Esophagus squamous epithelium (tissue), 5 donors: ENCODE data around the gene BACE1. TPM values are rescaled to one million over a fixed set of nuclear protein-coding genes. Genes with fewer than 3 reads are reported as not detected.
A peak's percentile ranks its signal among the peaks of the same experiment; 100 is the strongest.
"Not testable (repeated sequence)": the region's sequence is repeated elsewhere in the genome, so short reads cannot be mapped to it uniquely, and the experiment has no call there.

Experiments used
- DNase-seq: peaks from one replicate; lab custom pipeline; 2025; lab: John Stamatoyannopoulos, UW
- H3K27ac ChIP-seq, 4 donors: fragments of 200-600 bp; sonication (generic); one replicate each; pipeline ENCODE4 v1.5.1; 2016 to 2019; ENCODE audit warnings: mild to moderate bottlenecking in 1 of 4
- H3K27me3 ChIP-seq, 4 donors: fragments of 200-600 bp; sonication (generic); 1 replicate in 3 of 4; 2 replicates in 1 of 4; pipeline versions ENCODE4 v1.5.1 to v1.6.0; 2017 to 2021; ENCODE audit warnings: antibody characterized with exemption in 1 of 4
- H3K36me3 ChIP-seq, 3 donors: fragments of 200-600 bp; sonication (generic); one replicate each; pipeline ENCODE4 v1.5.1; 2016 to 2019
- H3K4me1 ChIP-seq, 3 donors: fragments of 200-600 bp; sonication (generic); one replicate each; pipeline ENCODE4 v1.5.1; 2017 to 2019
- H3K4me3 ChIP-seq, 4 donors: fragments of 200-600 bp; sonication (generic); 1 replicate in 3 of 4; 2 replicates in 1 of 4; pipeline ENCODE4 v1.5.1; 2016 to 2019; ENCODE audit warnings: mild to moderate bottlenecking in 2 of 4, moderate library complexity in 1 of 4
- H3K9me3 ChIP-seq, 3 donors: fragments of 200-600 bp; sonication (generic); one replicate each; pipeline ENCODE4 v1.5.1; 2016 to 2019
- CTCF ChIP-seq, 6 experiments: fragments of 450-650 bp in 4 of 6; fragments of 200-600 bp in 2 of 6; sonication (generic) in 2 of 6; IDR thresholded peaks; one replicate each; pipeline ENCODE4 v1.5.1; 2016 to 2019; ENCODE audit warnings: antibody characterized with exemption in 6 of 6, mild to moderate bottlenecking in 4 of 6, moderate library complexity in 4 of 6
- POLR2A ChIP-seq, 4 donors: fragments of 450-650 bp; IDR thresholded peaks; one replicate each; pipeline ENCODE4 v1.6.1; 2017; ENCODE audit warnings: antibody characterized with exemption in 4 of 4, mild to moderate bottlenecking in 4 of 4, moderate library complexity in 3 of 4
- WGBS, 2 donors: methylation state at CpG; one replicate each; pipeline ENCODE4 v1.1.5; 2018; 5-methylcytosine and 5-hydroxymethylcytosine counted together
- intact Hi-C: fragments of 100-400 bp; cut with DNase I; formaldehyde crosslinking; loops from one replicate; pipeline ENCODE4 v1.15.0; 2022
- total RNA-seq, 4 donors: library from RNA; depleted of rRNA; stranded (reverse); fragments of >200 nt; gene quantifications; one replicate each; pipeline ENCODE4 v1.1.0, GENCODE V29; 2016
- donor health status: DM: yes; HTN: yes; CAD: no.

BACE1 gene
- total RNA-seq, 4 donors from 2014 or later = 7.0 to 16.9 (median 13.9) TPM

- TF ChIP-seq POLR2A (IDR thresholded peaks at IDR 0.05) = no peak
- no peak for TF ChIP-seq CTCF (IDR thresholded peaks at IDR 0.05)
- H3K36me3 ChIP-seq = no peaks in the 10 kb centered on the region
- H3K4me1 ChIP-seq = peaks cover 7 to 24% (median 11%) of the 10 kb centered on the region in 3 donors
- H3K4me3 ChIP-seq = peak overlapping the region; percentile 45 to 89 (median 64)
- peak overlapping the region; percentile 79 to 96 (median 90) for H3K27ac ChIP-seq
- 5 to 7% methylated on average over 15 of the region's 15 CpGs for WGBS, 2 donors
- no peaks in the 10 kb centered on the region for H3K27me3 ChIP-seq
- intact Hi-C loops = no loop called here
- H3K9me3 ChIP-seq = no peaks in the 10 kb centered on the region
- DNase-seq = no peak
Measured at GRCh38 chr11:117328375-117329010, 12.4 kb upstream of the BACE1 start.

GRCh38 chr11:117327567-117328374 lies 11.7 kb upstream of the BACE1 start, which contains the start of gene CEP164:
Gene CEP164, plus strand, starts transcription at chr11:117327854. Its CDS starts 10,733 bp downstream, at chr11:117338587.
- 0% methylated on average over 23 to 42 of the region's 64 CpGs for WGBS, 2 donors
- TF ChIP-seq CTCF (IDR thresholded peaks at IDR 0.05) = peak in 1 of 6 experiments; percentile 4
- peak in 2 of 4 donors; percentile 44 to 59 for TF ChIP-seq POLR2A (IDR thresholded peaks at IDR 0.05)
- H3K36me3 ChIP-seq = no peaks in the 10 kb centered on the region
- no peaks in the 10 kb centered on the region for H3K9me3 ChIP-seq
- DNase-seq = peak; percentile 85
- no peaks in the 10 kb centered on the region for H3K27me3 ChIP-seq
- peaks cover 7 to 24% (median 11%) of the 10 kb centered on the region in 3 donors for H3K4me1 ChIP-seq
- peak within 1 kb of the TSS; percentile 79 to 96 (median 90) for H3K27ac ChIP-seq
- intact Hi-C loops = no loop called here
- H3K4me3 ChIP-seq = peak within 1 kb of the TSS; percentile 45 to 89 (median 64)

- 11 to 12% methylated on average over 5 of the region's 5 CpGs for WGBS, 2 donors
- H3K9me3 ChIP-seq, intact Hi-C loops, DNase-seq, H3K36me3 ChIP-seq, H3K27me3 ChIP-seq: not testable (repeated sequence)
- peak overlapping the region in 3 of 4 donors; percentile 86 to 96 (median 95) for H3K27ac ChIP-seq
- peak overlapping the region; percentile 45 to 89 (median 64) for H3K4me3 ChIP-seq
- H3K4me1 ChIP-seq = peaks cover 7 to 24% (median 11%) of the 10 kb centered on the region in 3 donors
Measured at GRCh38 chr11:117327255-117327566, 11.2 kb upstream of the BACE1 start.

- H3K27ac ChIP-seq = no peak overlapping the region
- H3K36me3 ChIP-seq = no peaks in the 10 kb centered on the region
- H3K4me1 ChIP-seq = peaks cover 12 to 28% (median 18%) of the 10 kb centered on the region in 3 donors
- no peak for TF ChIP-seq POLR2A (IDR thresholded peaks at IDR 0.05)
- TF ChIP-seq CTCF (IDR thresholded peaks at IDR 0.05) = no peak
- H3K27me3 ChIP-seq = no peaks in the 10 kb centered on the region
- intact Hi-C loops = no loop called here
- H3K9me3 ChIP-seq = no peaks in the 10 kb centered on the region
- no peak overlapping the region for H3K4me3 ChIP-seq
- 67 to 78% methylated on average over 5 of the region's 5 CpGs for WGBS, 2 donors
- no peak for DNase-seq
Measured at GRCh38 chr11:117319214-117319840, 3.3 kb upstream of the BACE1 start.

- Histone ChIP-seq H3K9me3 (no peaks in the 10 kb centered on the region), H3K4me3 (no peak overlapping the region), H3K27ac (no peak overlapping the region), H3K36me3 (no peaks in the 10 kb centered on the region), H3K27me3 (no peaks in the 10 kb centered on the region), H3K4me1 (peaks cover 13 to 34% (median 18%) of the 10 kb centered on the region in 3 donors)
- WGBS, 2 donors = 80 to 81% methylated on average over 7 of the region's 7 CpGs
- DNase-seq = no peak
- no peak for TF ChIP-seq CTCF (IDR thresholded peaks at IDR 0.05)
- no peak for TF ChIP-seq POLR2A (IDR thresholded peaks at IDR 0.05)
- intact Hi-C loops = no loop called here
Measured at GRCh38 chr11:117318738-117319137, 2.7 kb upstream of the BACE1 start.
